Measurements from ENCODE around the gene SERPINB2. TPM values are rescaled to one million over a fixed set of nuclear protein-coding genes. Genes with fewer than 3 reads are reported as not detected.

The SERPINB2 gene
- total and polyA plus RNA-seq, 12 donors, result 0.12 to 0.20 (median 0.14) TPM; not detected in 9

DNA sequence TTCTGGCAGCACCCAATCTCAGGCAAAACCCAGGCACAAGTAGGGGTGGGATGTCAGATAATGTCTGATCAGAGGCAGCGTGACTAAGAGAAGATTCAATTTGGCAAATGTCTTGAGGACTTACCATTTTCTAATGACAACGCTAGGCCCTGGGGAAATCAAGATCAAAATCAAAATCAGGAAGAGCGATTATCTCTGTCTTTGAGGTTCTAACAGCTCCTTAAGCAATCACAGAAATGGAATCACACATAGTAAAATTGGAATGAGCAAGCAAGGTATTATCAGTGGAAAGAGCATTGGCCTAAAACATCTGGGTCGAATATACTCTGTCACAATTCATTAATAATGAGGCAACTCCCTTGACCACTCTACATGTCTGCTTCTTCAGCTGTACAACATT, 8.6 kb upstream of the SERPINB2 start:
- H3K27ac ChIP-seq, result no peak overlapping the region
- no peaks in the 10 kb centered on the region for H3K9me3 ChIP-seq
- intact Hi-C loops (cut with DNase I), result no loop called here
- no peaks in the 10 kb centered on the region for H3K36me3 ChIP-seq
- no peak overlapping the region for H3K4me3 ChIP-seq
- no peaks in the 10 kb centered on the region for H3K27me3 ChIP-seq
- DNase-seq, result no peak
- 78% methylated on average over 4 of the region's 4 CpGs for WGBS, 2 donors
- ATAC-seq, result no peak
- TF ChIP-seq, protein P1, sequence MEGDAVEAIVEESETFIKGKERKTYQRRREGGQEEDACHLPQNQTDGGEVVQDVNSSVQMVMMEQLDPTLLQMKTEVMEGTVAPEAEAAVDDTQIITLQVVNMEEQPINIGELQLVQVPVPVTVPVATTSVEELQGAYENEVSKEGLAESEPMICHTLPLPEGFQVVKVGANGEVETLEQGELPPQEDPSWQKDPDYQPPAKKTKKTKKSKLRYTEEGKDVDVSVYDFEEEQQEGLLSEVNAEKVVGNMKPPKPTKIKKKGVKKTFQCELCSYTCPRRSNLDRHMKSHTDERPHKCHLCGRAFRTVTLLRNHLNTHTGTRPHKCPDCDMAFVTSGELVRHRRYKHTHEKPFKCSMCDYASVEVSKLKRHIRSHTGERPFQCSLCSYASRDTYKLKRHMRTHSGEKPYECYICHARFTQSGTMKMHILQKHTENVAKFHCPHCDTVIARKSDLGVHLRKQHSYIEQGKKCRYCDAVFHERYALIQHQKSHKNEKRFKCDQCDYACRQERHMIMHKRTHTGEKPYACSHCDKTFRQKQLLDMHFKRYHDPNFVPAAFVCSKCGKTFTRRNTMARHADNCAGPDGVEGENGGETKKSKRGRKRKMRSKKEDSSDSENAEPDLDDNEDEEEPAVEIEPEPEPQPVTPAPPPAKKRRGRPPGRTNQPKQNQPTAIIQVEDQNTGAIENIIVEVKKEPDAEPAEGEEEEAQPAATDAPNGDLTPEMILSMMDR (IDR thresholded peaks at IDR 0.05), result no peak
- peaks cover 0 to 10% (median 7%) of the 10 kb centered on the region in 9 donors for H3K4me1 ChIP-seq

DNA sequence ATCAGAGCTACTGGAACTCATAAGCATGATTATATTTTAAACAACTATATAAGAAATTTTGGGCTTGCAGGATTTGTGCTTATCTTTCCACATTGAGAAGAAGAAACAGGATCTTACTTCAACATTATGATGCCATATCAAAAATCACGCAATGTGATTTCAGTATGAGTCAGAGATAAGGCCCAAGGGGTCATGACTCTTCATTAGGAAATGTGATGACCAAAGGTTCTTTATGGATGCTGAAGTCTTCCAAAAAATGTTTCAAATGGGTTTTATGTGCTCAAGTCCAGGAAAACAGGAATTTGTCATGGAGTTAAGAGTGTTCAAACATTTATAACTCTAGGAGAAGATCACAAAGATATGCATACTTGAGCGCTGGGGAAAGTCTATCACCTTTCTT, 7.8 kb upstream of the SERPINB2 start:
- TF ChIP-seq, protein P1 (IDR thresholded peaks at IDR 0.05), result no peak
- peaks cover 0 to 10% (median 7%) of the 10 kb centered on the region in 9 donors for H3K4me1 ChIP-seq
- no peaks in the 10 kb centered on the region for H3K27me3 ChIP-seq
- ATAC-seq (no peak), DNase-seq (no peak)
- 77 to 82% methylated on average over 2 of the region's 2 CpGs for WGBS, 2 donors
- no peak overlapping the region for H3K4me3 ChIP-seq
- H3K36me3 ChIP-seq, result no peaks in the 10 kb centered on the region
- intact Hi-C loops (cut with DNase I), result no loop called here
- H3K9me3 ChIP-seq, result no peaks in the 10 kb centered on the region
- no peak overlapping the region for H3K27ac ChIP-seq

GRCh38 chr18:63881851-63882250, 5.7 kb upstream of the SERPINB2 start:
- H3K27me3 ChIP-seq, result no peaks in the 10 kb centered on the region
- H3K4me1 ChIP-seq, result peaks cover 0 to 10% (median 7%) of the 10 kb centered on the region in 9 donors
- no peaks in the 10 kb centered on the region for H3K36me3 ChIP-seq
- no peak overlapping the region for H3K4me3 ChIP-seq
- no peak overlapping the region for H3K27ac ChIP-seq
- no peaks in the 10 kb centered on the region for H3K9me3 ChIP-seq
- ATAC-seq (no peak), DNase-seq (no peak)
- intact Hi-C loops (cut with DNase I), result no loop called here
- WGBS, 2 donors, result 60 to 66% methylated on average over 4 of the region's 4 CpGs
- TF ChIP-seq, protein P1 (IDR thresholded peaks at IDR 0.05), result no peak

- Histone ChIP-seq H3K4me1 (peaks cover 0 to 10% (median 7%) of the 10 kb centered on the region in 9 donors), H3K27me3 (no peaks in the 10 kb centered on the region), H3K9me3 (no peaks in the 10 kb centered on the region), H3K4me3 (no peak overlapping the region), H3K27ac (no peak overlapping the region), H3K36me3 (no peaks in the 10 kb centered on the region)
- intact Hi-C loops (cut with DNase I), result no loop called here
- DNase-seq (no peak), ATAC-seq (peak in 7 of 8 donors; percentile 23 to 84 (median 69))
- 26 to 29% methylated on average over 8 of the region's 8 CpGs for WGBS, 2 donors
- TF ChIP-seq, protein P1 (IDR thresholded peaks at IDR 0.05), result no peak
Measured at GRCh38 chr18:63882333-63883141, 5.0 kb upstream of the SERPINB2 start.

All from heart right ventricle (tissue), 16 donors.